Ishikawa (cell line): ENCODE results near the gene ZFAND5.

Source experiments
- CEBPB ChIP-seq: IDR thresholded peaks from 2 replicates; pipeline ENCODE4 v1.6.1; 2012
- EP300 ChIP-seq: IDR thresholded peaks from 2 replicates; pipeline ENCODE4 v1.6.1; 2012; ENCODE audit warnings: borderline replicate concordance
- RAD21 ChIP-seq: IDR thresholded peaks from 2 replicates; pipeline ENCODE4 v1.6.1; 2012; ENCODE audit warnings: low read depth
- TAF1 ChIP-seq: IDR thresholded peaks from 2 replicates; pipeline ENCODE4 v1.6.1; 2012; ENCODE audit warnings: low read depth, mild to moderate bottlenecking
- TEAD4 ChIP-seq: IDR thresholded peaks from 2 replicates; pipeline ENCODE4 v1.6.1; 2012
- YY1 ChIP-seq: IDR thresholded peaks from 2 replicates; pipeline ENCODE4 v1.6.1; 2012; ENCODE audit warnings: low read depth
- TF ChIP-seq, protein P1 (sequence below): IDR thresholded peaks from 2 replicates; pipeline ENCODE4 v1.6.1; 2012; ENCODE audit warnings: low read depth, mild to moderate bottlenecking

DNA sequence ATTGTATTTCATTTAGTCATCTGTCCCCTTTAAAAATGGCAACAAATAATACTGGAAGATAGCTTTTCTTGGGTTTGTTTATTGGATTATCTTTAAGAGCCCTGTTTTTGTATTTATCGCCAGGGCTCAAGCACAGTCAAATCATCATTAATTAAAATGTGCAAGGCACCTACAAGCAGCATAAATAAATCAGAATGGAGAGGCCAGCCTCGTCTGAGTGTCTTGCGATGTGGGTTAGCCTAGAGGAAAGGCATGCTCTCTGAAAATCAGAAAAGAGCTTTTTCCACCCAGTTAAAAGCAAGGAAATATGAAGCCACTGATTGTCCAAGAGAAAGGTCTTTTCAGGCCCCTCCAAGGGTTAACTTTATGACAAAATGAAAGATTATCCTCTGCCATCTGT is 31.8 kb downstream of the ZFAND5 start:
- TF ChIP-seq TAF1 (no peak), EP300 (no peak), TEAD4 (no peak), CEBPB (no peak), RAD21 (no peak), YY1 (no peak)
- TF ChIP-seq, protein P1, sequence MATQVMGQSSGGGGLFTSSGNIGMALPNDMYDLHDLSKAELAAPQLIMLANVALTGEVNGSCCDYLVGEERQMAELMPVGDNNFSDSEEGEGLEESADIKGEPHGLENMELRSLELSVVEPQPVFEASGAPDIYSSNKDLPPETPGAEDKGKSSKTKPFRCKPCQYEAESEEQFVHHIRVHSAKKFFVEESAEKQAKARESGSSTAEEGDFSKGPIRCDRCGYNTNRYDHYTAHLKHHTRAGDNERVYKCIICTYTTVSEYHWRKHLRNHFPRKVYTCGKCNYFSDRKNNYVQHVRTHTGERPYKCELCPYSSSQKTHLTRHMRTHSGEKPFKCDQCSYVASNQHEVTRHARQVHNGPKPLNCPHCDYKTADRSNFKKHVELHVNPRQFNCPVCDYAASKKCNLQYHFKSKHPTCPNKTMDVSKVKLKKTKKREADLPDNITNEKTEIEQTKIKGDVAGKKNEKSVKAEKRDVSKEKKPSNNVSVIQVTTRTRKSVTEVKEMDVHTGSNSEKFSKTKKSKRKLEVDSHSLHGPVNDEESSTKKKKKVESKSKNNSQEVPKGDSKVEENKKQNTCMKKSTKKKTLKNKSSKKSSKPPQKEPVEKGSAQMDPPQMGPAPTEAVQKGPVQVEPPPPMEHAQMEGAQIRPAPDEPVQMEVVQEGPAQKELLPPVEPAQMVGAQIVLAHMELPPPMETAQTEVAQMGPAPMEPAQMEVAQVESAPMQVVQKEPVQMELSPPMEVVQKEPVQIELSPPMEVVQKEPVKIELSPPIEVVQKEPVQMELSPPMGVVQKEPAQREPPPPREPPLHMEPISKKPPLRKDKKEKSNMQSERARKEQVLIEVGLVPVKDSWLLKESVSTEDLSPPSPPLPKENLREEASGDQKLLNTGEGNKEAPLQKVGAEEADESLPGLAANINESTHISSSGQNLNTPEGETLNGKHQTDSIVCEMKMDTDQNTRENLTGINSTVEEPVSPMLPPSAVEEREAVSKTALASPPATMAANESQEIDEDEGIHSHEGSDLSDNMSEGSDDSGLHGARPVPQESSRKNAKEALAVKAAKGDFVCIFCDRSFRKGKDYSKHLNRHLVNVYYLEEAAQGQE, result no peak
